HepG2 (cell line): ENCODE data around the gene ABL2. TPM values are rescaled to one million over a fixed set of nuclear protein-coding genes. Genes with fewer than 3 reads are reported as not detected.

ENCODE experiments used
- DR1 ChIP-seq: sonication (generic); formaldehyde crosslinking; IDR thresholded peaks from 2 replicates; pipeline ENCODE4 v1.8.0; 2021; ENCODE audit warnings: mild to moderate bottlenecking, missing genetic modification reagents, inconsistent platforms
- GZF1 ChIP-seq: sonication (generic); formaldehyde crosslinking; IDR thresholded peaks from 2 replicates; pipeline ENCODE4 v1.5.1; 2020; ENCODE audit warnings: mild to moderate bottlenecking, missing genetic modification reagents
- HCFC1 ChIP-seq: fragments of 150-350 bp; IDR thresholded peaks from 2 replicates; pipeline ENCODE4 v1.6.1; 2014; ENCODE audit warnings: low read depth, low read length
- HINFP ChIP-seq: sonication (generic); formaldehyde crosslinking; IDR thresholded peaks from 2 replicates; pipeline ENCODE4 v1.4.0; 2020; ENCODE audit warnings: low read depth, mild to moderate bottlenecking, missing genetic modification reagents
- JUNB ChIP-seq: sonication (generic); formaldehyde crosslinking; IDR thresholded peaks from 2 replicates; pipeline ENCODE4 v1.8.0; 2022; ENCODE audit warnings: missing genetic modification reagents, mild to moderate bottlenecking, borderline replicate concordance
- KLF15 ChIP-seq: sonication (generic); formaldehyde crosslinking; IDR thresholded peaks from 2 replicates; pipeline ENCODE4 v1.8.1; 2023; ENCODE audit warnings: borderline replicate concordance, mild to moderate bottlenecking, inconsistent platforms, missing genetic modification reagents, mixed read lengths
- NCOA1 ChIP-seq: sonication (generic); formaldehyde crosslinking; IDR thresholded peaks from 2 replicates; pipeline ENCODE4 v1.9.0; 2021; ENCODE audit warnings: missing genetic modification reagents
- REST ChIP-seq, 2 experiments: IDR thresholded peaks; 2 replicates each; pipeline ENCODE4 v1.6.1; 2011 to 2012; ENCODE audit warnings: low read length in 2 of 2, borderline replicate concordance in 1 of 2, low read depth in 1 of 2, mild to moderate bottlenecking in 1 of 2, moderate library complexity in 1 of 2
- SKIL ChIP-seq: sonication (generic); formaldehyde crosslinking; IDR thresholded peaks from 2 replicates; pipeline ENCODE4 v1.8.0; 2022; ENCODE audit warnings: missing genetic modification reagents, mild to moderate bottlenecking, moderate library complexity, borderline replicate concordance
- SOX6 ChIP-seq, 2 experiments: fragments of 450-650 bp in 1 of 2; sonication (generic) in 1 of 2; formaldehyde crosslinking in 1 of 2; IDR thresholded peaks; 2 replicates each; pipeline versions ENCODE4 v1.4.0 to v1.6.1; 2017 to 2020; ENCODE audit warnings: antibody characterized with exemption in 1 of 2, mild to moderate bottlenecking in 1 of 2, missing genetic modification reagents in 1 of 2
- ZNF256 ChIP-seq: sonication (generic); formaldehyde crosslinking; conservative IDR thresholded peaks from 2 replicates; pipeline ENCODE4 v1.4.0; 2020; ENCODE audit warnings: missing genetic modification reagents
- ZNF496 ChIP-seq: sonication (generic); formaldehyde crosslinking; IDR thresholded peaks from 2 replicates; pipeline ENCODE4 v1.8.1; 2023; ENCODE audit warnings: mild to moderate bottlenecking, moderate library complexity, missing genetic modification reagents; ENCODE audit not compliant: insufficient replicate concordance
- ZNF572 ChIP-seq: sonication (generic); formaldehyde crosslinking; IDR thresholded peaks from 2 replicates; pipeline ENCODE4 v1.5.1; 2020; ENCODE audit warnings: mild to moderate bottlenecking, missing genetic modification reagents
- ZNF597 ChIP-seq: sonication (generic); formaldehyde crosslinking; IDR thresholded peaks from 2 replicates; pipeline ENCODE4 v1.5.0; 2020; ENCODE audit warnings: missing genetic modification reagents
- ZNF724P ChIP-seq: sonication (generic); formaldehyde crosslinking; IDR thresholded peaks from 2 replicates; pipeline ENCODE4 v1.8.0; 2022; ENCODE audit warnings: missing genetic modification reagents, borderline replicate concordance
- ZSCAN12 ChIP-seq: sonication (generic); formaldehyde crosslinking; IDR thresholded peaks from 2 replicates; pipeline ENCODE4 v1.9.0; 2021; ENCODE audit warnings: mild to moderate bottlenecking, missing genetic modification reagents
- ZSCAN20 ChIP-seq: sonication (generic); formaldehyde crosslinking; IDR thresholded peaks from 2 replicates; pipeline ENCODE4 v1.4.0; 2020; ENCODE audit warnings: missing genetic modification reagents, mild to moderate bottlenecking, borderline replicate concordance
- polyA plus RNA-seq, 8 experiments: library from polyadenylated mRNA; depleted of rRNA in 3 of 8; stranded (reverse) in 7 of 8; unstranded in 1 of 8; fragments of >200 nt; fragmentation: Illumina TruSeq in 4 of 8; extraction: Trizol in 4 of 8; gene quantifications; 2 replicates each; pipeline versions ENCODE4 v1.2.1 to v1.2.3, GENCODE V29; 2011 to 2016; ENCODE audit warnings: low read depth in 4 of 8, missing spikeins in 1 of 8, mixed read lengths in 1 of 8; ENCODE audit not compliant: insufficient read depth in 1 of 8
- total RNA-seq, 5 experiments: library from RNA; depleted of rRNA; stranded (reverse); fragments of >200 nt; fragmentation: Illumina TruSeq; extraction: Trizol; gene quantifications; 2 replicates each; pipeline ENCODE4 v1.2.3, GENCODE V29; 2016; ENCODE audit warnings: low read depth in 1 of 5

The ABL2 gene
- total and polyA plus RNA-seq, 2 of the 13 experiments (the other 11 are each of a cell fraction or from before 2014, with no cell fraction given): 5.8 to 6.0 TPM

- no peak for TF ChIP-seq HINFP
- no peak for TF ChIP-seq ZNF256 (CRISPR knock-in tag)
- no peak for TF ChIP-seq ZNF597 (CRISPR knock-in tag)
- TF ChIP-seq NCOA1 (CRISPR knock-in tag): no peak
- TF ChIP-seq HCFC1: no peak
- TF ChIP-seq ZNF572: no peak
- no peak for TF ChIP-seq GZF1
- TF ChIP-seq KLF15 (CRISPR knock-in tag): no peak
- TF ChIP-seq DR1: no peak
- TF ChIP-seq SOX6 (IDR thresholded peaks at IDR 0.05): no peak
- peak; percentile 94 for TF ChIP-seq SOX6 (CRISPR knock-in tag; IDR thresholded peaks at IDR 0.05)
- TF ChIP-seq REST (IDR thresholded peaks at IDR 0.05; ENCODE audit: borderline replicate concordance in 1 of 2, low read depth in 1 of 2, low read length in 2 of 2): 0 out of 4 replicates have a peak, but pooled peaks of 1 of the 2 experiments have one; percentile 21
- no peak for TF ChIP-seq ZSCAN20
- no peak for TF ChIP-seq ZNF496 (CRISPR knock-in tag)
- TF ChIP-seq ZSCAN12: 0 out of 2 replicates have a peak, but pooled peaks have one; percentile 63
- TF ChIP-seq ZNF724P: no peak
- peak; percentile 90 for TF ChIP-seq SKIL
- TF ChIP-seq JUNB: no peak
Observed at GRCh38 chr1:179151908-179152682, 77.4 kb downstream of the ABL2 start (continued).
